ENCODE measurements around the gene ZMYM2.

ZMYM2 gene

DNA sequence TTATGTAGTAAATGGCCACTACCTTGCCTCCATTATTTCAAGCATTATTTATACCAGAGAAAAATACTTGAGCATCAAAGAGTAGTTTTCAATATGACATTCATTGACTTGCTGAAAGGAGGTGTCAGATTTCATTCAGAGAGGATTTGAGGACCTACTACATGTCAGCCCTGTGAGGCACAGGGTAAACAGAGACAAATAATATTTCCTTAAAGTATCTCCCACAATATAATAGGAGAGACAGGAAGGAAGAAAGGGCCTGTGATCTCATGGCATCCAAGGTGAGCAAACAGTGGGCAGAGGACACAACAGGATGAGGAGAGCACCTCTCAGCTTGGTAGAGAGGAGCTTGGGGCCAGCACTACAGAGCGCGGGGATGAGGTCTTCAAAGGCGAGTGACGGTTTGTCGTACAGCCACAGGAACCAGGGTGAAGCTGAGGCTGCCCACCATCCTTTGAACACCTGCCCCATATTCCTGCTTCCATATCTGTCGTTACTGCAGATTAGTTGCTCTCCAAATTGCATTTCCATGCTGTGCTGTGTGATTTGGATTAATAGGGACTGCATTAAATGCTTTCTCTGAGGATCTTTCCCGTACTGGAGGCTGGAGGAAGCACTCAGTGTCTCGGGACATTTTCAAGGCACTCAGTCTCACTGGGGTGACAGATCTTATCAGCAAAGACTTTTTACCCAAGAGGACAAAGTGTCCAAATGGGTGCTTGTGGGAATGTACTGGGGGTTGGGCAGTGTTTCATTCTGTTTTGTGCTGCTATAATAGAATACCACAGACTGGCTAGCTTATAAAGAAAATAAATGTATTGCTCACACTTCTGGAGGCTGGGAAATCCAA lies 143.2 kb downstream of the ZMYM2 start:
- no peak for DNase-seq (ENCODE audit: insufficient read length, low spot score)
- FAIRE-seq: no peak

DNA sequence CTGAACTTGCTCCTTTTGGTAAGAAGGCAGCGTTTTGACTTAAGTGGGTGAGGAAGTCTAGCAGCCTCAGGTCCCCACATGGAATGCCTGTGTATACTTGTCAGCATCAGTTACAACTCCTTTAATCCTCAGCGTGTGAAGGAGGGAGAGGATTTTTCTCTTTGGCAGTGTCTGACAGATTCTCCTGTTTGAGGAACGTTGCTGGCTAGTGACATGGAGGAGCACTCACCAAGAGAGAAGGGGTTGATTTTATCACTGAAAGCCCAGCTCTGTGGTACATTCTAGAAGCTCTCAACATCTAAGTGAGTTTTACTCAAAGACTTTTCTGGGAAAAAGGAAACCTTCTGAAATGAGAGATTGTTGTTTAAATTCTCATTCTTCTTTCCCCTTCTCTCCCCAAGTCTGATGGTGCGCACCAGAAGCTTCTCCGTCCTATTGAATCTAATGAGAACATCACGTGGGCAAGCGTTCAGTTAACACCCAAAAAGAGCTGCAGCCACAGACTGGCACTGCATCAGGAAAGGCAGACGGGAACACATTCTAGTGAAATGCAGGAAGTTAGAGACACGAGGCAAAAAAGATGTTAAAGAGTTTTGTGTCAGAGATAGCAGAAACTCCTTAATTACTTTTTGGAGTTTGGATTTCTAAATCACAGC lies 144.1 kb downstream of the ZMYM2 start:
- DNase-seq (ENCODE audit: insufficient read length, low spot score) (no peak), FAIRE-seq (no peak)

GRCh38 chr13:20105161-20105689 lies 146.7 kb downstream of the ZMYM2 start:
- FAIRE-seq (no peak), DNase-seq (ENCODE audit: insufficient read length, low spot score) (no peak)

GRCh38 chr13:20106742-20107141 lies 148.2 kb downstream of the ZMYM2 start:
- FAIRE-seq (no peak), DNase-seq (ENCODE audit: insufficient read length, low spot score) (no peak)

DNA sequence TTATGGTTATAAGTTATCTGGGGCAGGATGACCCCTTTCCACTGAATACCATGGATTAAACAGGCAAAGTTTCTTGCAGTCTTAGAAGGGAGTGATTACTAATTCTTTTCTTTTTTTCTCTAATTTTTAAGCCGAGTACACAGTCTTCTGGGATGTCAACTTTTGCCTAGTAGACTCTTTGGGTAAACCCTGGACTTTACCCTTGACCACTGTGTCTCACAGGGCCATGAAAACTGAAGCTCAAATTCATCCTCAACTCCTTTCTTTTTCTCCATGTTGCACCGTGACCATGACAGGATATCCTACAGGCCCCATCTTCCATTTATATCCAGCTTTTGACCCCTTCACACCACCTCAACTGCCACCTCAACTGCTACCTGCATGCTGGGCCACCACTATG lies 150.5 kb downstream of the ZMYM2 start:
- FAIRE-seq: no peak
- DNase-seq (ENCODE audit: insufficient read length, low spot score): no peak

DNA sequence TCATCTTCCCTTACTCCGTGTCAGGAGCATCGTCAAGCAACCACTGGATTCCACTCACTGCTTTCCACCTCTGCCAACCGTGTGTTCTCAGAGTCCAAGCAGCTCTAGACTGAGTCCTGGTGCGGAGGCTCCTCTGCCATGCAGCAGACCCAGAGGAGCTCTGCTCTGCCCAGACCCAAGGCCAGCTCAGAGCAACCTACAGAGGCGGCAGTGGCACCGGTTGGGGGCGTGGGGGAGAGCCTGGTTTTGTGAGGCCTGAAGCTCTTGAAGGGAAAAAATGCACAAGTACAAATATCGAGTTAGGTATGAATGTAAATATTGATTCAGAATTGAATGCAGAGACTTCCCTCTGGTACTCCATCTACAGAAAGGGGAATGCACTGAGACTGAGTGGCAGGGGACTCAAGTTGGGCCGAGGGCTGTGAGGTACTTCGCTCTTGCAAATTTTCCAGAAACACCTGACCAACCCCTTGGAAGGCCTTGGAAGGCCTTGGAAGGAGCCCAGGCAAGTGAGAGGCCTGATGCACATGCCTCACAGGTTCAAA lies 155.6 kb downstream of the ZMYM2 start:
- no peak for DNase-seq (ENCODE audit: insufficient read length, low spot score)
- FAIRE-seq: no peak

DNA sequence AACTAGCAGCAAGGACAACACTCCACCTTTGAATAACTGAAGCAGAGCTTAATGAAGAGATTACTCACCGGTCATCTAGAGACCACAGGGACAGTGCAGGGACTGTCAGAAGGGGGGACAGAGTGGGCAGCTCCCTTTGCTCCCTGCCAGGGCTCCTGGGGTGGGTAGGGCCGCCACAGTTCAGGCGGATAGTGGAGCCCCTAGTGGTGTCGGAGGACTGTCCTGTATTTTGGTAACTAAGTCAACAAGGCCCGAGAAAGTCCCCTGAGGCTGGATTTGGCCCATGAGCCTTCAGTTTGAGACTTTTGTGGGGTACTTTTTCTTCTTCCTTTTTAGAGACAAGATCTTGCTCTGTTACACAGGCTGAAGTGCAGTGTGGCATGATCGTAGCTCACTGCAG lies 157.7 kb downstream of the ZMYM2 start:
- DNase-seq (ENCODE audit: insufficient read length, low spot score) (no peak), FAIRE-seq (no peak)

- no peak for FAIRE-seq
- DNase-seq (ENCODE audit: insufficient read length, low spot score): no peak
Measured at GRCh38 chr13:20118268-20119140, 160.0 kb downstream of the ZMYM2 start.

DNA sequence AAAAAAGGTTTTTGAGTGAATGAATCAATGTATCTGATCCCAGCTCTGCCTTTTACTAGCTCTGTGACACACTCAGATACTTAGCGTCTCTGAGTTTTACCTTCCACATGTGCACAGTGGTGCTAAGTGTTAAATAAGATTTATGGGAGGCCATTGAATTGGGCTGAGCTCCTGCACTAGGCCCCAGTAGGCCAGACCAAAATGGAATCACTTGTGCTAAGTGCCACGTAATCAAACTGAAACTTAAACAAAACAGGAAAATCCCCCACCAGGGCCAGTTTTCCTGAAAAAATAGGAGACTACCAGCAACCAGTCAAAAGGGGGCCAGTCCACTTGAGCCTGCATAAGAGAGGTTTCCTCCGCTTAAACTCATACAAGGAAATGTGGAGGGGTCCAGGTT lies 161.4 kb downstream of the ZMYM2 start:
- FAIRE-seq (no peak), DNase-seq (ENCODE audit: insufficient read length, low spot score) (no peak)

DNA sequence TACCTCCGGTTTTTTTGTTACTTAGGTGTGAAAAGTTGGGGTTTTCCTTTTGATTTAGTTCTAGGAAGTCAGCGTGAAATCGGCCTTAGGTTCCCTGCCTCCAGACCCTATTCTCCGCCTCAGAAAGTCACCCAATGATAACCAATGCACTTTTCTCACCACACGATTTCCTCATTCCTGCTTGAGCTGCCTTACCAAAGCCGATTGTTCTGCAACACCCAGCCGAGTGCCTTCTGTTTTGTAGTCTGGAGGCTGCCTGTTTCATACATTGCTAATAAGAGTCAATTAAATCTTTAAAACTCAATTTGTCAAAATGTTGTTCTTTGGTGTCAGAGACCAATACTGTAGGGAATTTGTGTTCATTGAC lies 162.6 kb downstream of the ZMYM2 start:
- DNase-seq (ENCODE audit: insufficient read length, low spot score): no peak
- FAIRE-seq: no peak

DNA sequence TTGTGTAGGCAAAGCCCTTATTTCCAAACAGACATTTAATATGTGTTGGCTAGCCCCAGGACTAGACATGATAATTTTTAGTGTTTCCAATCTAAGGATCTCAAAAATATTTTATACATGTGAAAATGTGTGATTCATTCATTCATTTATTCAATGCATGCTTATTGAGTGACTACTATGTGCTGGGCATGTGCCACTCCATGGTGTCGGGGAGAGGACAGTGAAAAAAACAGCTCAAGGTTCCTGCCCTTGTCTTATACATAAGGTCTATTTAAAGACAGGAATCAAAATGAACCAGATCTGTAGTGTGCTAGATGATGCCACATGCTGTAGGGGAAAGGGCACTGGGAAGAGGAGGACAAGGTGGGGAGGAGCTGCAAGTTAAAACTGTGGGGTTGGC lies 165.8 kb downstream of the ZMYM2 start:
- DNase-seq (ENCODE audit: insufficient read length, low spot score) (no peak), FAIRE-seq (no peak)

- FAIRE-seq: no peak
- no peak for DNase-seq (ENCODE audit: insufficient read length, low spot score)
Measured at GRCh38 chr13:20125129-20125782, 166.7 kb downstream of the ZMYM2 start.

- DNase-seq (ENCODE audit: insufficient read length, low spot score) (no peak), FAIRE-seq (no peak)
Measured at GRCh38 chr13:20125783-20126165, 167.2 kb downstream of the ZMYM2 start.

DNA sequence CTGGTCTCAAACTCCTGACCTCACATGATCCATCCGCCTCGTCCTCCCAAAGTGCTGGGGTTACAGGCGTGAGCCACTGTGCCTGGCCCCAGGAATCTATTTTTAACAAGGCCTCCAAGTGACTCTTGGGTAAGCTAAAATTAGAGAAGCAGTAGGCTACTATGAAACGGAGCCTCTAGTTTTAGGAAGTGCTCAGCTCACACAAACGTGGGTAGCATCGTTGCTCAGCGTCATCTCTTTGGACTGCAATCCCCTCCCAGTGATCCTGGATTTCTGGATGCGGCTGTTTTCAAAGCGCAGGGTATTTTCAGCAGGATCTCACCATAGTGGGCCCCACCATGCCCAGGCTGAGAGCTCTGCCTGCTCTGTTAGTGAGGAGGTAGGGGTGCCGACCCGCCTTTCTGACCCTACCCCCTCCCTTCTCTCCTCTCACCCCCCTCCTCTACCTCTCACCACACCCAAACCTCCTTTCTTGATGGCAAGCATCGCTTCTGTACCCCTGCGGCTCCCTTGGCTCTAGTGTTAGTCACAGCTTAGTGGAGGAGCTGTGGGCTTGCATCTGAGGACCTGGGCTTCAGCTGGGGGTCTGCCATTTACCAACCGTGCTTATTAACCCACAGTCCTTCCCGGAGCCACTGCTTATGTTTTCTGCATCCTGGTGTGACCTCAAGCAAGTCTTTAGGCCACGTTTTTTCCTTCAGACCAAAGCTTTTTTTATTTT lies 168.2 kb downstream of the ZMYM2 start:
- DNase-seq (ENCODE audit: insufficient read length, low spot score) (no peak), FAIRE-seq (no peak)

- no peak for FAIRE-seq
- DNase-seq (ENCODE audit: insufficient read length, low spot score): no peak
Measured at GRCh38 chr13:20127262-20127561, 168.7 kb downstream of the ZMYM2 start.

DNA sequence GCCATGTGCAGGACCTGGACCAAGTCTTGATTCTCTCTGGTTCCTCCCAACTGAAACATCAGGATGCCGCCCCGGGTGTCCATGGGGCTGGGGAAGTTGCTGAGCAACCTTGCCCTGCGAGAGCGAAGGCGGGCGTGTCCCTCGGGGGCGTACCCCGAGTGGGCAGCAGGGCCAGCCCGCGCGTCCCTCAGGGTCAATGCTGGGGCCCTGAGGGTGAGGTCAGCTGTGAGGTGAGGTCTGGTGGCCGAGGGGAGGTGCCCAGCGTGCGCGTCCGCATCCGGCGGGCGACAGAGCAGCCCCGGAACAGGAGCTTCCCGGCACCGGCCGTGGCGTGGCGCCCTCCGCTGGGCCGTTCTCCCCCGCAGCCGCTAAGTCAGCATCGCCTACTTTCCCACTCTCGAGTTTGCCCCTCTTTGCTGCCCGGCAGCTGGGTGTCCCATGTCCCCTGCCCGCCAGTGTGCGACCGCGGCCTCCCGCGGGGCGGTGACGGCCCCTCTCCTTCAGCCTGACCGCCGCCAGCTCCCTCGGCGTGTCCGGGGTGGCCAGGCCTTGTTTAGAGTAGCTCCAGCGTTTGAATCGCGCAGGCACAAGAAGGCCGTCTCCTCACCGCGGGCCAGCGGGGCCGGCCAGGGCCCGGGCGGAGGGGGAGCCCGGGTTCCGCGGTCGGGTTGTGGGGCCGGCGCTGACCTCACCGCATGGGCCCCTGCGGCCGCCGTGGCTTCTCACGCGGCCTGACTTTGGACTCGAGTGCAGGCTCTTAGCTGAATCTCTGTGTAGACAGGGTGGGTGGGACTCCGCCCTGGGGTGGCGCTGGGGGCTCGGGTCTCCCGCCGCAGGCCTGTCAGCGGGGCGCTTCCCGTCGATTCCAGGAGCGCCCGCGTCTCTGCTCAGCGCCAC lies 169.3 kb downstream of the ZMYM2 start:
- no peak for DNase-seq (ENCODE audit: insufficient read length, low spot score)

GRCh38 chr13:20128459-20128931 lies 170.0 kb downstream of the ZMYM2 start:
- FAIRE-seq (no peak), DNase-seq (ENCODE audit: insufficient read length, low spot score) (no peak)

More for the DNA sequence above, 169.3 kb downstream of the ZMYM2 start:
- no peak for FAIRE-seq

GRCh38 chr13:20129076-20129475 lies 170.5 kb downstream of the ZMYM2 start:
- DNase-seq (ENCODE audit: insufficient read length, low spot score): no peak
- FAIRE-seq: no peak

DNA sequence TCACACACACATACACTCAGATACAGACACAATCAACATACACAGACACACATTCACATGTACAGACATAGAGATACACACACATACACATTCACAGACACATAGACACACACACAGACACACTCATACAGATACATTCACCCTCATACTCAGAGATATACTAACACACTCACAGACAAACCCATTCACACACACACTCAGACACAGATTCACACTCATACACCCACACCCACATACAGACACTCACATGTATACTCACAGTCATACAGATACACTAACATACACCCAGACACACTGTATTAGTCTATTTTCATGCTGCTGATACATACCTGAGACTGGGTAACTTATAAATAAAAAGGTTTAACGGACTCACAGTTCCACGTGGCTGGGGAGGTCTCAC lies 171.5 kb downstream of the ZMYM2 start:
- DNase-seq (ENCODE audit: insufficient read length, low spot score): no peak
- FAIRE-seq: no peak
